Measurements from ENCODE around the gene PROX1.
"Not testable (repeated sequence)": the region's sequence is repeated elsewhere in the genome, so short reads cannot be mapped to it uniquely, and the experiment has no call there.

Gene PROX1

GRCh38 chr1:214072426-214073157, 84.8 kb downstream of the PROX1 start:
- no peak for DNase-seq (ENCODE audit: low spot score)

GRCh38 chr1:214074477-214074876, 86.7 kb downstream of the PROX1 start:
- no peak for DNase-seq (ENCODE audit: low spot score)

GRCh38 chr1:214075305-214075998, 87.7 kb downstream of the PROX1 start:
- no peak for DNase-seq (ENCODE audit: low spot score)

DNA sequence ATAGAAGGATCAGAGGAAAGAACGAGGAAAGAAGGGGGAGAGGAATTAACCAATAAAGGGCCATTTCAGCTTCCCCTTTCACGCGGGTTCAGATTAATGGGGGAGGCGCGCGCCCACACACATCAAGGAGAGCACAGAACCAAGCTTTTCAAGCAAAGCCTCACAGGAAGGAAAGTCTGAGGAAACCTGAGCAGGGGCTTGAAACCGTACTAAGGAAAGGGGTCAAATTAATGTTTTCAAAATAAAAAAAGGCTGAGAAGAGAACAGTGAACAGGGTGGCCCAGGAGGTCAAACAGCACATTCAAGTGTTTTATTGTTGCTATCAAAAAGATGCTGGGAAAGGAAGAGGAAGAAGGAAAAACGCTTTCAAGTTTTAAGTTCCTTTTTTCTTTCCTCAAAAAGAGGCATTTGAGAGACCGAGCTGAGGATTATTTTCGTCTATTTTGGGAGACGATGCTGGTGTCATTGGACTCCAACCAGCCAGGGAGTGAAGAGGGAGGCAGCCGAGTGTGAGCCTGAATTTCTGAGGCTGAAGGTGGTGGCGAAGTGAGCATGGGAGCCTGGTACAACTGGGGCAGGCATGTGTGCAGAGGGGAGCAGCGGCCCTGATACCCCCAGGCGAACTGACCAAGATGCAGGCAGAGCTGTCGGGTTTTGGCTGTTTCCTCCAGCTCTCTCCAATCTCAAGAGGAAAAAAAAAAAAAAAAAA, 88.4 kb downstream of the PROX1 start:
- no peak for DNase-seq (ENCODE audit: low spot score)

DNA sequence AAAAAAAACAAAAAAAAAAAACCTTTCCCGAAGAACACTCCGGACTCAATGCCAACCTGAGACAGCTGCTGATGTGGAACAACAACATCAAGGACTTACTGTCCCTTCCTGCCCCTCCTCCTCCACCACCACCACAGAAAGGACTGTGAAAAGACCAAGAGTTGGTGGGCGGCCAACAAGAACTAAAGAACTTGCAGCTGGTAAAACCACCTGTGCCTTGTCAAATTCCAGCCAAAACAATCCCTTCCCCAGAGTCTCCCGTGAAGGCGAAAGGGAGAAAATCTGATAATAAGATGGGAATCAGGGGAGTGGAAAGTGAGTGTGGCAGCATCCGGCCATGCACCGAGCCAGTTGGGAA, 88.9 kb downstream of the PROX1 start:
- no peak for DNase-seq (ENCODE audit: low spot score)

GRCh38 chr1:214078950-214079349, 91.2 kb downstream of the PROX1 start:
- DNase-seq (ENCODE audit: low spot score) = no peak

DNA sequence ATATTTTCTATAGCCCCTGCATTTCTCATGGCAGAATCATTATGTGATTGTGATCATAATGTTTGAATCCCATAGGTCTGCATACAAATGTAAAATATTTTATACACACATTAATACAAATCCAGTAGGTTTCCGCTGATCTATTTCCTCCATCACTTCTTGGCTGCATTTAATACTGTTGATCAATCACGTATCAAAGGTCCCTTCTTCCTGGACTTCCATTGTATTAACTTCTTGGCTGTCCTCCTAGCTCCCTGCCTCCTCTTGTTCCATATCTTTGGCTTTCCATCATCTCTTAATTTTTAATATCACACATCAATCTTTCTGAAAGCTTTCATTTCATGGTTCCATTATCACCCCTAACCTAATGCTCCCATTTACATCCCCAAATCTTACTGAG, 97.6 kb downstream of the PROX1 start:
- DNase-seq (ENCODE audit: low spot score) = no peak

- no peak for DNase-seq (ENCODE audit: low spot score)
Measured at GRCh38 chr1:214086945-214087344, 99.2 kb downstream of the PROX1 start.

DNA sequence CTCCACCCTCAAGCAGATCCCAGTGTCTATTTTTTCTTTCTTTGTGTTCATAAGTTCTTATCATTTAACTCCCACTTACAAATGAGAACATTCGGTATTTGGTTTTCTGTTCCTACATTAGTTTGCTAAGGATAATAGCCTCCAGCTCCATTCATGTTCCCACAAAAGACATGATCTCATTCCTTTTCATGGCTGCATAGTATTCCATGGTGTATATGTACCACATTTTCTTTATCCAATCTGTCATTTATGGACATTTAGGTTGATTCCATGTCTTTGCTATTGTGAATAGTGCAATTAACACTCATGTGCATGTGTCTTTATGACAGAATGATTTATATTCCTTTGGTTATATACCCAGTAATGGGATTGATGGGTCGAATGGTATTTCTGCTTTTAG, 101.2 kb downstream of the PROX1 start:
- DNase-seq (ENCODE audit: low spot score) = not testable (repeated sequence)
